Body of pancreas (tissue), 4 donors: ENCODE measurements around the gene KRTAP5-7.

Experiments
- CTCF ChIP-seq, 7 experiments: fragments of 450-650 bp in 4 of 7; fragments of 200-600 bp in 3 of 7; sonication (generic) in 3 of 7; IDR thresholded peaks; one replicate each; pipeline ENCODE4 v1.5.1; 2016 to 2019; ENCODE audit warnings: antibody characterized with exemption in 7 of 7
- POLR2A ChIP-seq, 3 donors: fragments of 450-650 bp; IDR thresholded peaks; one replicate each; pipeline ENCODE4 v1.6.1; 2016; ENCODE audit warnings: antibody characterized with exemption in 3 of 3, mild to moderate bottlenecking in 2 of 3

GRCh38 chr11:71505781-71506180 lies 21.3 kb upstream of the KRTAP5-7 start:
- TF ChIP-seq CTCF (IDR thresholded peaks at IDR 0.05) (no peak), POLR2A (IDR thresholded peaks at IDR 0.05) (no peak)
